Measurements from ENCODE around the gene EPHB3. TPM values are rescaled to one million over a fixed set of nuclear protein-coding genes. Genes with fewer than 3 reads are reported as not detected.

EPHB3 gene
- polyA plus RNA-seq, 1 of the 3 experiments (the other 2 are of a cell fraction), result 4.2 TPM

DNA sequence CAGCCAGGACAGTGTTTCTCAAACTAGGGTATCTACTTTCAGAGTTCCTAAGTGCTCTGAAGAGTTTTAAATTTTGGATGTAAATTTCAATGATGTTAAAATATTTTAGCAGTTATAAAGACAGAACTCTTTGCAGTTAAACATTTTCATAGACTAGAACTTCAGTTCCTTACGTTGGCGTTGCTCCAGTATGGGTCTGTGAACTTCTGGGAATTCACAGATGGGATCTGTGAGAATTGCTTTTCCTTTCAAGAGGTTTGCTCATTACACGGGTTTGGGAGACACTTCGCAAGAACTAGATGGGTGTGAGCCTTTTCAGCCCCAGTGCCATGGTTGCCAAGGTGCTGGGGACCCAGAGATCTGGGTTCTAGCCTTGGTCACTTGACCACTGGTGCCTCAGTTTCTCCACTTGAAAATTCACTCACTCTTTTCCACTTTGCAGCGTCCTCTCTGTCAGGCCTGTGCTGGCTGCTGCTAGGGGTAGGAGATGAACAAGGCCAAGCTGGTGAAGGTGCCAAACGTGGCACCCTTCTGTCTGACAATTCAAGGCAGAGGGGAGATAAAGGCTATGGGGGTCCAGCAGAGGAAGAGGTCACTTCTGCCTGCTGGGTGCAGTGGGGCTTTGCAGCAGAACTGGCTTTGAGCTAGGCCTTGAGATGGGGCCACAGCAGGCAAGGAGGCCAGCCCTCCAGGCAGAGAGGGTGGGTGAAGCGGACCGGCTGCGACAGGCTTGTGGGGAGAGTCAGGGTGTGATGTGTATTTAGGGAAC lies 48.1 kb downstream of the EPHB3 start:
- H4K20me1 ChIP-seq (ENCODE audit: insufficient read depth), result no peaks in the 10 kb centered on the region
- no peak overlapping the region for H3K9ac ChIP-seq
- WGBS (ENCODE audit: low lambda C conversion rate), result 83% methylated on average over 9 of the region's 9 CpGs
- no peak overlapping the region for H3K4me3 ChIP-seq (ENCODE audit: low read depth in 2 of 2, low read length in 1 of 2)
- no peaks in the 10 kb centered on the region for H3K9me3 ChIP-seq
- POLR2A ChIA-PET, result no interaction called here
- H3K4me2 ChIP-seq, result no peak overlapping the region
- DNase-seq, result no peak
- no peaks in the 10 kb centered on the region for H3F3A ChIP-seq (replicated peaks; ENCODE audit: insufficient read depth)
- H2AFZ ChIP-seq (ENCODE audit: low read depth), result no peak overlapping the region
- no peaks in the 10 kb centered on the region for H3K27me3 ChIP-seq (ENCODE audit: insufficient read depth)
- H3K79me2 ChIP-seq (ENCODE audit: insufficient read depth), result no peaks in the 10 kb centered on the region
- CTCF ChIA-PET, result no interaction called here
- H3K4me1 ChIP-seq (ENCODE audit: control insufficient read depth in 1 of 2, insufficient read depth in 2 of 2, low read depth in 1 of 2, low read length in 1 of 2), result no peaks in the 10 kb centered on the region
- no peak for TF ChIP-seq GABPA (IDR thresholded peaks at IDR 0.05; ENCODE audit: low read depth)
- no peak for TF ChIP-seq GATA2 (CRISPR knock-in tag; IDR thresholded peaks at IDR 0.05)
- TF ChIP-seq NRF1 (IDR thresholded peaks at IDR 0.05; ENCODE audit: low read depth, low read length), result no peak
- no peak for TF ChIP-seq POLR2AphosphoS5 (IDR thresholded peaks at IDR 0.05; ENCODE audit: low read depth, low read length)
- TF ChIP-seq, protein P1, sequence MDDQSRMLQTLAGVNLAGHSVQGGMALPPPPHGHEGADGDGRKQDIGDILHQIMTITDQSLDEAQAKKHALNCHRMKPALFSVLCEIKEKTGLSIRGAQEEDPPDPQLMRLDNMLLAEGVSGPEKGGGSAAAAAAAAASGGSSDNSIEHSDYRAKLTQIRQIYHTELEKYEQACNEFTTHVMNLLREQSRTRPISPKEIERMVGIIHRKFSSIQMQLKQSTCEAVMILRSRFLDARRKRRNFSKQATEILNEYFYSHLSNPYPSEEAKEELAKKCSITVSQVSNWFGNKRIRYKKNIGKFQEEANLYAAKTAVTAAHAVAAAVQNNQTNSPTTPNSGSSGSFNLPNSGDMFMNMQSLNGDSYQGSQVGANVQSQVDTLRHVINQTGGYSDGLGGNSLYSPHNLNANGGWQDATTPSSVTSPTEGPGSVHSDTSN (IDR thresholded peaks at IDR 0.05), result no peak
- no peaks in the 10 kb centered on the region for H3K9me2 ChIP-seq
- H3K36me3 ChIP-seq (replicated peaks in 1 of 2; ENCODE audit: control insufficient read depth in 1 of 2, insufficient read depth in 2 of 2, low read length in 1 of 2), result no peaks in the 10 kb centered on the region
- no peak overlapping the region for H3K27ac ChIP-seq (ENCODE audit: low read depth in 2 of 2, low read length in 1 of 2)

DNA sequence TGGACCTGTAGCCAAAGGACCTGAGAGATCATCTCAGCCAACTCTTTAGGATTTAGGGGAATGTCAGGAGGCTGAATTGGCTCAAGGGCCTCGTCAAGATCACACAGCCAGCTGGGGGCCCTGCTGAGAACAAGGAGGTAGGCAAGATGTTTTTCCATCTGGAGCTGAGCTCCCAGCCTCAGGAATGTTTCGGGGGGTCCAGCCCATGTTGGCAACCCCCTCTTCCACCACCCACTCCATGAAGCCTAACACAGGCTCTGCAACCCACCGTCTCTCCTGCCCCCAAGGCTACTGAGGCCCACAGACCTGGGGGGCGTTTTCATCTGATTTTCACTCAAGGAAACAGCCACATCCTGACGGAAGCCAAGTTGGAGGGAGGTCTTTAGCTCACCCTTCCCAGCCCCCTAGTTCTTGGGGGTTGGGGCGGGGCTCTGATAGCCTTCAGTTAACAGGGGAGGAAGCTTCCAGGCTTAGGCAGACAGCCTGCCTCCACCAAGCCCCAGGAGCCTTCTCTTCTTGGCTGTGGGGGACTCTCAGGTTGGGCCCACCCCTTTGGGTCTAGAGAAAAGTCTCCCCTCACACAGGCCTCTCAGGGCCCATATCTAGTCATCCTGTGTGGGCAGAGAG lies 48.8 kb downstream of the EPHB3 start:
- Histone ChIP-seq H4K20me1 (ENCODE audit: insufficient read depth) (no peaks in the 10 kb centered on the region), H3K4me1 (ENCODE audit: control insufficient read depth in 1 of 2, insufficient read depth in 2 of 2, low read depth in 1 of 2, low read length in 1 of 2) (no peaks in the 10 kb centered on the region), H3K9me3 (no peaks in the 10 kb centered on the region), H3K27me3 (ENCODE audit: insufficient read depth) (no peaks in the 10 kb centered on the region), H3K4me2 (no peak overlapping the region), H3K9me2 (no peaks in the 10 kb centered on the region), H3K9ac (no peak overlapping the region), H3K79me2 (ENCODE audit: insufficient read depth) (no peaks in the 10 kb centered on the region), H3K4me3 (ENCODE audit: low read depth in 2 of 2, low read length in 1 of 2) (no peak overlapping the region), H3K36me3 (replicated peaks in 1 of 2; ENCODE audit: control insufficient read depth in 1 of 2, insufficient read depth in 2 of 2, low read length in 1 of 2) (no peaks in the 10 kb centered on the region), H3F3A (replicated peaks; ENCODE audit: insufficient read depth) (no peaks in the 10 kb centered on the region), H2AFZ (ENCODE audit: low read depth) (no peak overlapping the region), H3K27ac (ENCODE audit: low read depth in 2 of 2, low read length in 1 of 2) (no peak overlapping the region)
- no peak for TF ChIP-seq FOXM1 (IDR thresholded peaks at IDR 0.05; ENCODE audit: low read depth)
- no peak for TF ChIP-seq SIN3A (IDR thresholded peaks at IDR 0.05; ENCODE audit: borderline replicate concordance, low read depth, low read length)
- TF ChIP-seq JUND (IDR thresholded peaks at IDR 0.05), result no peak
- CTCF ChIA-PET, result no interaction called here
- POLR2A ChIA-PET, result interaction anchor here (0.6 kb wide), 1 partner anchor 12 kb away, joined by 3 read pairs; no protein-coding TSS in a partner anchor
- no peak for DNase-seq
- 67% methylated on average over 6 of the region's 6 CpGs for WGBS (ENCODE audit: low lambda C conversion rate)

DNA sequence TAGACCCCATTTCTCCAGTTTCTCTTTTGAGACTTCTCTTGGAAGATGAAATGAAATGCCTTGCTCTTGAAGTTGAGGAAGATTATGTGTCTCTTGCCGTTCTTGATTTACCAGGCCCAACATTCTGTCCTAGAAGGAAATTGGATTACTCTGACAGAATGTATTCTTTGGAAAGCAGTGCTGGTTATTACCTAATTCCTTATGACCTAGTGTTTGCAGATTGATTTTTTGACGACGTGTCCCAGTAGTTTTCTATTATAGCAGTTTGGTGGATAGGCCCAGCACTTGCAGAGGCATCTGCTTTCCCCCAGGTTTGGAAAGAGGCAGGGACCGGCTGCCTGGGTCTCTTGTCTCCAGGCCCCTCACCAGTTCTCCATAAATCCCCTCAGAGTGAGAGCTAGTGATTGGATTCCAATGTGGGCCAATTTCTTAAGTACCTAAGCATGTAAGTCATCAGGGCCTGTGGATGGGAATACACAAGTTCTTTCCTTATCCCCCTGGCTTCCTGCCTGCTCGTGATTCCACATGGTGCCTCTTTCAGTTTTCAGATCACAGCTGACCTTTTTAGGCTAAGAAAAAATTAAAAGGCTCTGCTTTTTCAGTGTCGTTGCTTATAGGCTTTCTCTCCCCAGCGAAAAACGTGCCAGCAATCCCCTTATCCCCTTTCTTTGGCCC lies 50.2 kb downstream of the EPHB3 start:
- Histone ChIP-seq H3K9ac (no peak overlapping the region), H3K4me2 (no peak overlapping the region), H4K20me1 (ENCODE audit: insufficient read depth) (no peaks in the 10 kb centered on the region), H3K36me3 (replicated peaks in 1 of 2; ENCODE audit: control insufficient read depth in 1 of 2, insufficient read depth in 2 of 2, low read length in 1 of 2) (no peaks in the 10 kb centered on the region), H2AFZ (ENCODE audit: low read depth) (no peak overlapping the region), H3K4me1 (ENCODE audit: control insufficient read depth in 1 of 2, insufficient read depth in 2 of 2, low read depth in 1 of 2, low read length in 1 of 2) (no peaks in the 10 kb centered on the region), H3K9me2 (no peaks in the 10 kb centered on the region), H3K4me3 (ENCODE audit: low read depth in 2 of 2, low read length in 1 of 2) (no peak overlapping the region), H3F3A (replicated peaks; ENCODE audit: insufficient read depth) (no peaks in the 10 kb centered on the region), H3K27me3 (ENCODE audit: insufficient read depth) (no peaks in the 10 kb centered on the region), H3K79me2 (ENCODE audit: insufficient read depth) (no peaks in the 10 kb centered on the region), H3K27ac (ENCODE audit: low read depth in 2 of 2, low read length in 1 of 2) (no peak overlapping the region), H3K9me3 (no peaks in the 10 kb centered on the region)
- no peak for TF ChIP-seq FOXM1 (IDR thresholded peaks at IDR 0.05; ENCODE audit: low read depth)
- no peak for TF ChIP-seq RFX5 (IDR thresholded peaks at IDR 0.05; ENCODE audit: low read length)
- TF ChIP-seq, protein P2, sequence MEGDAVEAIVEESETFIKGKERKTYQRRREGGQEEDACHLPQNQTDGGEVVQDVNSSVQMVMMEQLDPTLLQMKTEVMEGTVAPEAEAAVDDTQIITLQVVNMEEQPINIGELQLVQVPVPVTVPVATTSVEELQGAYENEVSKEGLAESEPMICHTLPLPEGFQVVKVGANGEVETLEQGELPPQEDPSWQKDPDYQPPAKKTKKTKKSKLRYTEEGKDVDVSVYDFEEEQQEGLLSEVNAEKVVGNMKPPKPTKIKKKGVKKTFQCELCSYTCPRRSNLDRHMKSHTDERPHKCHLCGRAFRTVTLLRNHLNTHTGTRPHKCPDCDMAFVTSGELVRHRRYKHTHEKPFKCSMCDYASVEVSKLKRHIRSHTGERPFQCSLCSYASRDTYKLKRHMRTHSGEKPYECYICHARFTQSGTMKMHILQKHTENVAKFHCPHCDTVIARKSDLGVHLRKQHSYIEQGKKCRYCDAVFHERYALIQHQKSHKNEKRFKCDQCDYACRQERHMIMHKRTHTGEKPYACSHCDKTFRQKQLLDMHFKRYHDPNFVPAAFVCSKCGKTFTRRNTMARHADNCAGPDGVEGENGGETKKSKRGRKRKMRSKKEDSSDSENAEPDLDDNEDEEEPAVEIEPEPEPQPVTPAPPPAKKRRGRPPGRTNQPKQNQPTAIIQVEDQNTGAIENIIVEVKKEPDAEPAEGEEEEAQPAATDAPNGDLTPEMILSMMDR (IDR thresholded peaks at IDR 0.05), result no peak
- no peak for TF ChIP-seq CHD2 (IDR thresholded peaks at IDR 0.05; ENCODE audit: low read length, partially characterized antibody)
- TF ChIP-seq, protein P3, sequence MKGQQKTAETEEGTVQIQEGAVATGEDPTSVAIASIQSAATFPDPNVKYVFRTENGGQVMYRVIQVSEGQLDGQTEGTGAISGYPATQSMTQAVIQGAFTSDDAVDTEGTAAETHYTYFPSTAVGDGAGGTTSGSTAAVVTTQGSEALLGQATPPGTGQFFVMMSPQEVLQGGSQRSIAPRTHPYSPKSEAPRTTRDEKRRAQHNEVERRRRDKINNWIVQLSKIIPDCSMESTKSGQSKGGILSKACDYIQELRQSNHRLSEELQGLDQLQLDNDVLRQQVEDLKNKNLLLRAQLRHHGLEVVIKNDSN (IDR thresholded peaks at IDR 0.05; ENCODE audit: borderline replicate concordance, low read depth), result no peak
- TF ChIP-seq, protein P4, sequence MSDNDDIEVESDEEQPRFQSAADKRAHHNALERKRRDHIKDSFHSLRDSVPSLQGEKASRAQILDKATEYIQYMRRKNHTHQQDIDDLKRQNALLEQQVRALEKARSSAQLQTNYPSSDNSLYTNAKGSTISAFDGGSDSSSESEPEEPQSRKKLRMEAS (IDR thresholded peaks at IDR 0.05; ENCODE audit: low read depth), result no peak
- no peak for TF ChIP-seq RCOR1 (IDR thresholded peaks at IDR 0.05; ENCODE audit: low read length)
- DNase-seq, result no peak
- POLR2A ChIA-PET, result no interaction called here
- CTCF ChIA-PET, result interaction anchor here (0.7 kb wide), 1 partner anchor 51 kb away, joined by 3 read pairs; the partner anchor contains the start of gene EPHB3
- 83% methylated on average over 8 of the region's 8 CpGs for WGBS (ENCODE audit: low lambda C conversion rate)

All from SK-N-SH (cell line).